ENCODE data around the gene NCAPD3.

GRCh38 chr11:134236834-134237556, 13.2 kb upstream of the NCAPD3 start:
- TF ChIP-seq YY1 (IDR thresholded peaks at IDR 0.05; ENCODE audit: low read depth) (no peak), EP300 (IDR thresholded peaks at IDR 0.05; ENCODE audit: borderline replicate concordance) (no peak), TEAD4 (IDR thresholded peaks at IDR 0.05) (no peak), MAX (IDR thresholded peaks at IDR 0.05) (no peak), TAF1 (IDR thresholded peaks at IDR 0.05; ENCODE audit: low read depth) (no peak)

Measured in Ishikawa (cell line).